ENCODE results near the gene SERPINA1. TPM values are rescaled to one million over a fixed set of nuclear protein-coding genes. Genes with fewer than 3 reads are reported as not detected.

The SERPINA1 gene
- total and polyA plus RNA-seq, 2 experiments from 2014 or later: 3,480 to 5,074 TPM

GRCh38 chr14:94345344-94346064 lies 42.9 kb downstream of the SERPINA1 start:
- Histone ChIP-seq H3K36me3 (replicated peaks; ENCODE audit: insufficient read depth, low read depth) (no peaks in the 10 kb centered on the region), H3K79me2 (no peaks in the 10 kb centered on the region), H3K4me1 (ENCODE audit: insufficient read depth) (peaks cover 10% of the 10 kb centered on the region), H3K9me3 (ENCODE audit: low read depth) (no peaks in the 10 kb centered on the region), H2AFZ (no peak overlapping the region), H3K4me3 (no peak overlapping the region), H3K27me3 (no peaks in the 10 kb centered on the region), H3K27ac (peak overlapping the region; percentile 14), H3K9me2 (replicated peaks; ENCODE audit: insufficient read depth) (no peaks in the 10 kb centered on the region), H4K20me1 (ENCODE audit: insufficient read depth, poor library complexity, severe bottlenecking) (no peaks in the 10 kb centered on the region), H3K4me2 (no peak overlapping the region)
- WGBS (ENCODE audit: low lambda C conversion rate, missing lambda C conversion rate): 92% methylated on average over 12 of the region's 12 CpGs
- TF ChIP-seq EZH2 (IDR thresholded peaks at IDR 0.05; ENCODE audit: borderline replicate concordance) (no peak), CTCF (IDR thresholded peaks at IDR 0.05; ENCODE audit: poor library complexity) (no peak)
- DNase-seq (ENCODE audit: low spot score): peak; percentile 78

- TF ChIP-seq EZH2 (IDR thresholded peaks at IDR 0.05; ENCODE audit: borderline replicate concordance) (no peak), EZH2phosphoT487 (IDR thresholded peaks at IDR 0.05; ENCODE audit: low read depth, severe bottlenecking, unreplicated experiment) (no peak), CTCF (IDR thresholded peaks at IDR 0.05; ENCODE audit: poor library complexity) (no peak)
- 90% methylated on average over 3 of the region's 3 CpGs for WGBS (ENCODE audit: low lambda C conversion rate, missing lambda C conversion rate)
- no peak overlapping the region for H3K4me3 ChIP-seq
- DNase-seq (ENCODE audit: low spot score): no peak
- H3K79me2 ChIP-seq: no peaks in the 10 kb centered on the region
- H4K20me1 ChIP-seq (ENCODE audit: insufficient read depth, poor library complexity, severe bottlenecking): no peaks in the 10 kb centered on the region
- peaks cover 10% of the 10 kb centered on the region for H3K4me1 ChIP-seq (ENCODE audit: insufficient read depth)
- H3K27me3 ChIP-seq: no peaks in the 10 kb centered on the region
- no peaks in the 10 kb centered on the region for H3K9me2 ChIP-seq (replicated peaks; ENCODE audit: insufficient read depth)
- no peaks in the 10 kb centered on the region for H3K9me3 ChIP-seq (ENCODE audit: low read depth)
- no peaks in the 10 kb centered on the region for H3K36me3 ChIP-seq (replicated peaks; ENCODE audit: insufficient read depth, low read depth)
- H3K27ac ChIP-seq: peak overlapping the region; percentile 14
- no peak overlapping the region for H2AFZ ChIP-seq
- H3K4me2 ChIP-seq: no peak overlapping the region
Measured at GRCh38 chr14:94344389-94344788, 44.0 kb downstream of the SERPINA1 start.

- Histone ChIP-seq H3K27me3 (no peaks in the 10 kb centered on the region), H2AFZ (no peak overlapping the region), H3K4me1 (ENCODE audit: insufficient read depth) (peaks cover 10% of the 10 kb centered on the region), H3K9me3 (ENCODE audit: low read depth) (no peaks in the 10 kb centered on the region), H4K20me1 (ENCODE audit: insufficient read depth, poor library complexity, severe bottlenecking) (no peaks in the 10 kb centered on the region), H3K79me2 (no peaks in the 10 kb centered on the region), H3K4me2 (no peak overlapping the region), H3K36me3 (replicated peaks; ENCODE audit: insufficient read depth, low read depth) (no peaks in the 10 kb centered on the region), H3K4me3 (no peak overlapping the region), H3K9me2 (replicated peaks; ENCODE audit: insufficient read depth) (no peaks in the 10 kb centered on the region), H3K27ac (no peak overlapping the region)
- WGBS (ENCODE audit: low lambda C conversion rate, missing lambda C conversion rate): 90% methylated on average over 8 of the region's 8 CpGs
- DNase-seq (ENCODE audit: low spot score): no peak
- no peak for TF ChIP-seq CTCF (IDR thresholded peaks at IDR 0.05; ENCODE audit: poor library complexity)
- TF ChIP-seq EZH2phosphoT487 (IDR thresholded peaks at IDR 0.05; ENCODE audit: low read depth, severe bottlenecking, unreplicated experiment): no peak
- TF ChIP-seq EZH2 (IDR thresholded peaks at IDR 0.05; ENCODE audit: borderline replicate concordance): no peak
Measured at GRCh38 chr14:94343238-94344005, 45.0 kb downstream of the SERPINA1 start.
